Gastroesophageal sphincter (tissue), 3 donors: ENCODE measurements around the gene ARHGAP29.

ENCODE experiments used
- POLR2A ChIP-seq, 2 donors: fragments of 450-650 bp; IDR thresholded peaks; one replicate each; pipeline ENCODE4 v1.6.1; 2017; ENCODE audit warnings: antibody characterized with exemption in 2 of 2, mild to moderate bottlenecking in 2 of 2, moderate library complexity in 1 of 2
- TF ChIP-seq, protein P1 (sequence below), 4 experiments: fragments of 200-600 bp in 2 of 4; fragments of 450-650 bp in 2 of 4; sonication (generic) in 1 of 4; IDR thresholded peaks; one replicate each; pipeline ENCODE4 v1.5.1; 2017 to 2019; ENCODE audit warnings: antibody characterized with exemption in 4 of 4, mild to moderate bottlenecking in 2 of 4, moderate library complexity in 2 of 4

DNA sequence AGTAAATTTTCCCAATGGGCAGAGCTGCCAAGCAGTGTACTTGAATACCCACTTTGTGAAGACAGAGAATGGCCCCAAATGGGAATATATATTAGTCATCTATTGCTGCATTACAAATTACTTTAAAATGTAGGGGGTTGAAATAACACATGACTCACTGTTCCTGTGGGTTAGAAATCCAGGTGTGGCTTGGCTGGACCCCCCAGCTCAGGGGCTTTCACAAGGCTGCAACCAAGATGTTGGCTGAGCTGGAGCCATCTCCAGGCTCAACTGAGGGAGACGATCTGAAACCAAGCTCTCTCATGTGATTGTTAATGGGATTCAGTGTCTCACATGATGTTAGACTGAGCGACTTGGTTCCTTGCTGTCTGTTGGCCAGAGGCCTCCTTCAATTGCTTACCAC is 33.4 kb upstream of the ARHGAP29 start:
- TF ChIP-seq, protein P1, sequence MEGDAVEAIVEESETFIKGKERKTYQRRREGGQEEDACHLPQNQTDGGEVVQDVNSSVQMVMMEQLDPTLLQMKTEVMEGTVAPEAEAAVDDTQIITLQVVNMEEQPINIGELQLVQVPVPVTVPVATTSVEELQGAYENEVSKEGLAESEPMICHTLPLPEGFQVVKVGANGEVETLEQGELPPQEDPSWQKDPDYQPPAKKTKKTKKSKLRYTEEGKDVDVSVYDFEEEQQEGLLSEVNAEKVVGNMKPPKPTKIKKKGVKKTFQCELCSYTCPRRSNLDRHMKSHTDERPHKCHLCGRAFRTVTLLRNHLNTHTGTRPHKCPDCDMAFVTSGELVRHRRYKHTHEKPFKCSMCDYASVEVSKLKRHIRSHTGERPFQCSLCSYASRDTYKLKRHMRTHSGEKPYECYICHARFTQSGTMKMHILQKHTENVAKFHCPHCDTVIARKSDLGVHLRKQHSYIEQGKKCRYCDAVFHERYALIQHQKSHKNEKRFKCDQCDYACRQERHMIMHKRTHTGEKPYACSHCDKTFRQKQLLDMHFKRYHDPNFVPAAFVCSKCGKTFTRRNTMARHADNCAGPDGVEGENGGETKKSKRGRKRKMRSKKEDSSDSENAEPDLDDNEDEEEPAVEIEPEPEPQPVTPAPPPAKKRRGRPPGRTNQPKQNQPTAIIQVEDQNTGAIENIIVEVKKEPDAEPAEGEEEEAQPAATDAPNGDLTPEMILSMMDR (IDR thresholded peaks at IDR 0.05): no peak
- no peak for TF ChIP-seq POLR2A (IDR thresholded peaks at IDR 0.05)
